ENCODE data around the gene EWSR1. TPM values are rescaled to one million over a fixed set of nuclear protein-coding genes. Genes with fewer than 3 reads are reported as not detected.

EWSR1 gene
- total RNA-seq, 1 donor from 2014 or later, result 205 TPM

- TF ChIP-seq, protein P1, sequence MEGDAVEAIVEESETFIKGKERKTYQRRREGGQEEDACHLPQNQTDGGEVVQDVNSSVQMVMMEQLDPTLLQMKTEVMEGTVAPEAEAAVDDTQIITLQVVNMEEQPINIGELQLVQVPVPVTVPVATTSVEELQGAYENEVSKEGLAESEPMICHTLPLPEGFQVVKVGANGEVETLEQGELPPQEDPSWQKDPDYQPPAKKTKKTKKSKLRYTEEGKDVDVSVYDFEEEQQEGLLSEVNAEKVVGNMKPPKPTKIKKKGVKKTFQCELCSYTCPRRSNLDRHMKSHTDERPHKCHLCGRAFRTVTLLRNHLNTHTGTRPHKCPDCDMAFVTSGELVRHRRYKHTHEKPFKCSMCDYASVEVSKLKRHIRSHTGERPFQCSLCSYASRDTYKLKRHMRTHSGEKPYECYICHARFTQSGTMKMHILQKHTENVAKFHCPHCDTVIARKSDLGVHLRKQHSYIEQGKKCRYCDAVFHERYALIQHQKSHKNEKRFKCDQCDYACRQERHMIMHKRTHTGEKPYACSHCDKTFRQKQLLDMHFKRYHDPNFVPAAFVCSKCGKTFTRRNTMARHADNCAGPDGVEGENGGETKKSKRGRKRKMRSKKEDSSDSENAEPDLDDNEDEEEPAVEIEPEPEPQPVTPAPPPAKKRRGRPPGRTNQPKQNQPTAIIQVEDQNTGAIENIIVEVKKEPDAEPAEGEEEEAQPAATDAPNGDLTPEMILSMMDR (IDR thresholded peaks at IDR 0.05; ENCODE audit: insufficient read depth, low read length, poor library complexity, severe bottlenecking), result no peak
- no peak for DNase-seq (ENCODE audit: low read depth)
- no peaks in the 10 kb centered on the region for H3K36me3 ChIP-seq (ENCODE audit: control insufficient read depth, insufficient read depth, low read length)
- peaks cover 40% of the 10 kb centered on the region for H3K27me3 ChIP-seq (ENCODE audit: control insufficient read depth, insufficient read depth, low read length)
- no peak overlapping the region for H3K4me3 ChIP-seq (ENCODE audit: low read depth, low read length)
Observed at GRCh38 chr22:29317827-29318454, 49.9 kb downstream of the EWSR1 start.

GRCh38 chr22:29319072-29319471 is 51.0 kb downstream of the EWSR1 start:
- TF ChIP-seq, protein P1 (IDR thresholded peaks at IDR 0.05; ENCODE audit: insufficient read depth, low read length, poor library complexity, severe bottlenecking), result no peak
- H3K27me3 ChIP-seq (ENCODE audit: control insufficient read depth, insufficient read depth, low read length), result peaks cover 29% of the 10 kb centered on the region
- DNase-seq (ENCODE audit: low read depth), result no peak
- no peak overlapping the region for H3K4me3 ChIP-seq (ENCODE audit: low read depth, low read length)
- no peaks in the 10 kb centered on the region for H3K36me3 ChIP-seq (ENCODE audit: control insufficient read depth, insufficient read depth, low read length)

DNA sequence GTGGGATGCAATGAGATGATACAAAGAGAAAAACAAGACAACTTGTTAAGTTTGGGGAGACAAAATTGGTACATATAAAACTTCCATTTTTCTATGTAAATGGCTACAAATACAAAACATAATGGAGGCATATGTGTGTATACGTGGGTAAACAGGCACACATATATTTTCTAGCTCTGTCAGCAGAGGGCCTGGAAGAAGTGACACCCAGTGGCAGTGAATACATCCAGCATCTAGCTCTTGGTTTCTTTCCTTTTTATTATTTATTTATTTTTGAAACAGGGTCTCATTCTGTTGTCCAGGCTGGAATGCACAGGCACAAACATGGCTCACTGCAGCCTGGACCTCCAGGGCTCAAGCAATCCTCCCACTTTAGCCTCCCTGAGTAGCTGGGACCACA is 52.5 kb downstream of the EWSR1 start:
- TF ChIP-seq, protein P1 (IDR thresholded peaks at IDR 0.05; ENCODE audit: insufficient read depth, low read length, poor library complexity, severe bottlenecking), result peak; percentile 3

GRCh38 chr22:29323641-29324040 is 55.6 kb downstream of the EWSR1 start:
- Histone ChIP-seq H3K36me3 (ENCODE audit: control insufficient read depth, insufficient read depth, low read length) (no peaks in the 10 kb centered on the region), H3K4me3 (ENCODE audit: low read depth, low read length) (no peak overlapping the region), H3K27me3 (ENCODE audit: control insufficient read depth, insufficient read depth, low read length) (no peaks in the 10 kb centered on the region)
- TF ChIP-seq, protein P1 (IDR thresholded peaks at IDR 0.05; ENCODE audit: insufficient read depth, low read length, poor library complexity, severe bottlenecking), result no peak
- DNase-seq (ENCODE audit: low read depth), result no peak

More for the DNA sequence above, 52.5 kb downstream of the EWSR1 start:
- Histone ChIP-seq H3K36me3 (ENCODE audit: control insufficient read depth, insufficient read depth, low read length) (no peaks in the 10 kb centered on the region), H3K4me3 (ENCODE audit: low read depth, low read length) (no peak overlapping the region), H3K27me3 (ENCODE audit: control insufficient read depth, insufficient read depth, low read length) (peaks cover 15% of the 10 kb centered on the region)
- no peak for DNase-seq (ENCODE audit: low read depth)

- DNase-seq (ENCODE audit: low read depth), result no peak
- H3K36me3 ChIP-seq (ENCODE audit: control insufficient read depth, insufficient read depth, low read length), result no peaks in the 10 kb centered on the region
- H3K27me3 ChIP-seq (ENCODE audit: control insufficient read depth, insufficient read depth, low read length), result no peaks in the 10 kb centered on the region
- TF ChIP-seq, protein P1 (IDR thresholded peaks at IDR 0.05; ENCODE audit: insufficient read depth, low read length, poor library complexity, severe bottlenecking), result no peak
- H3K4me3 ChIP-seq (ENCODE audit: low read depth, low read length), result no peak overlapping the region
Observed at GRCh38 chr22:29325356-29325755, 57.3 kb downstream of the EWSR1 start.

GRCh38 chr22:29325785-29326315 is 57.8 kb downstream of the EWSR1 start:
- Histone ChIP-seq H3K4me3 (ENCODE audit: low read depth, low read length) (no peak overlapping the region), H3K27me3 (ENCODE audit: control insufficient read depth, insufficient read depth, low read length) (no peaks in the 10 kb centered on the region), H3K36me3 (ENCODE audit: control insufficient read depth, insufficient read depth, low read length) (no peaks in the 10 kb centered on the region)
- no peak for DNase-seq (ENCODE audit: low read depth)
- TF ChIP-seq, protein P1 (IDR thresholded peaks at IDR 0.05; ENCODE audit: insufficient read depth, low read length, poor library complexity, severe bottlenecking), result no peak

Data from kidney epithelial cell (primary cell).